ENCODE data around the gene PODXL2.
"Not testable (repeated sequence)": the region's sequence is repeated elsewhere in the genome, so short reads cannot be mapped to it uniquely, and the experiment has no call there.

The PODXL2 gene

GRCh38 chr3:127604035-127604434 lies 24.9 kb upstream of the PODXL2 start:
- H3K4me3 ChIP-seq (ENCODE audit: low read depth, low read length) = no peak overlapping the region
- no peaks in the 10 kb centered on the region for H3K9me3 ChIP-seq (ENCODE audit: severe bottlenecking)
- peaks cover 97% of the 10 kb centered on the region for H3K36me3 ChIP-seq
- TF ChIP-seq, protein P1, sequence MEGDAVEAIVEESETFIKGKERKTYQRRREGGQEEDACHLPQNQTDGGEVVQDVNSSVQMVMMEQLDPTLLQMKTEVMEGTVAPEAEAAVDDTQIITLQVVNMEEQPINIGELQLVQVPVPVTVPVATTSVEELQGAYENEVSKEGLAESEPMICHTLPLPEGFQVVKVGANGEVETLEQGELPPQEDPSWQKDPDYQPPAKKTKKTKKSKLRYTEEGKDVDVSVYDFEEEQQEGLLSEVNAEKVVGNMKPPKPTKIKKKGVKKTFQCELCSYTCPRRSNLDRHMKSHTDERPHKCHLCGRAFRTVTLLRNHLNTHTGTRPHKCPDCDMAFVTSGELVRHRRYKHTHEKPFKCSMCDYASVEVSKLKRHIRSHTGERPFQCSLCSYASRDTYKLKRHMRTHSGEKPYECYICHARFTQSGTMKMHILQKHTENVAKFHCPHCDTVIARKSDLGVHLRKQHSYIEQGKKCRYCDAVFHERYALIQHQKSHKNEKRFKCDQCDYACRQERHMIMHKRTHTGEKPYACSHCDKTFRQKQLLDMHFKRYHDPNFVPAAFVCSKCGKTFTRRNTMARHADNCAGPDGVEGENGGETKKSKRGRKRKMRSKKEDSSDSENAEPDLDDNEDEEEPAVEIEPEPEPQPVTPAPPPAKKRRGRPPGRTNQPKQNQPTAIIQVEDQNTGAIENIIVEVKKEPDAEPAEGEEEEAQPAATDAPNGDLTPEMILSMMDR (IDR thresholded peaks at IDR 0.05; ENCODE audit: low read depth, low read length) = no peak
- no peak for DNase-seq
- no peaks in the 10 kb centered on the region for H3K27me3 ChIP-seq (ENCODE audit: insufficient read depth, low read depth, severe bottlenecking)
- no peak overlapping the region for H3K27ac ChIP-seq

- Histone ChIP-seq H3K27ac (no peak overlapping the region), H3K4me3 (ENCODE audit: low read depth, low read length) (no peak overlapping the region), H3K27me3 (ENCODE audit: insufficient read depth, low read depth, severe bottlenecking) (no peaks in the 10 kb centered on the region), H3K9me3 (ENCODE audit: severe bottlenecking) (no peaks in the 10 kb centered on the region), H3K36me3 (peaks cover 96% of the 10 kb centered on the region)
- no peak for DNase-seq
- TF ChIP-seq, protein P1 (IDR thresholded peaks at IDR 0.05; ENCODE audit: low read depth, low read length) = no peak
Measured at GRCh38 chr3:127604546-127605165, 24.3 kb upstream of the PODXL2 start.

- DNase-seq = not testable (repeated sequence)
- H3K36me3 ChIP-seq = peaks cover 96% of the 10 kb centered on the region
Measured at GRCh38 chr3:127605547-127605946, 23.4 kb upstream of the PODXL2 start.

DNA sequence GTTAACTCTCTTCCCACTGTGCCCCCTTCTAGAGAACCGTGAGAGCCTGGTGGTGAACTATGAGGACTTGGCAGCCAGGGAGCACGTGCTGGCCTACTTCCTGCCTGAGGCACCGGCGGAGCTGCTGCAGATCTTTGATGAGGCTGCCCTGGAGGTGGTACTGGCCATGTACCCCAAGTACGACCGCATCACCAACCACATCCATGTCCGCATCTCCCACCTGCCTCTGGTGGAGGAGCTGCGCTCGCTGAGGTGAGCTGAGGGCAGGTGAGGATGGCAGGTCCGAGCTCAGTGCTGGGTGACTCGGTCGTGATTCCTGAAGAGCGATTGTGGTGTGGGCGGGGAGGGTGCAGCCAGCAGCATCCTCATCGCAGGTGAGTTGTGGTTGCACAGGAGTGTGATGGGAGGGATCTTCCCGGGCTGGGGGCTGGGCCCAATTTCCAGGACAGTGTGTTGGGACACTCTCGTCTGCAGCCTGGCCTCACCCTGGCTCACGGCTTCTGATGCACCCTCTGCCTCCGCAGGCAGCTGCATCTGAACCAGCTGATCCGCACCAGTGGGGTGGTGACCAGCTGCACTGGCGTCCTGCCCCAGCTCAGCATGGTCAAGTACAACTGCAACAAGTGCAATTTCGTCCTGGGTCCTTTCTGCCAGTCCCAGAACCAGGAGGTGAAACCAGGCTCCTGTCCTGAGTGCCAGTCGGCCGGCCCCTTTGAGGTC lies 22.7 kb upstream of the PODXL2 start:
- DNase-seq = no peak
- H3K27me3 ChIP-seq (ENCODE audit: insufficient read depth, low read depth, severe bottlenecking) = no peaks in the 10 kb centered on the region
- H3K9me3 ChIP-seq (ENCODE audit: severe bottlenecking) = no peaks in the 10 kb centered on the region
- no peak overlapping the region for H3K27ac ChIP-seq
- no peak overlapping the region for H3K4me3 ChIP-seq (ENCODE audit: low read depth, low read length)
- peaks cover 96% of the 10 kb centered on the region for H3K36me3 ChIP-seq
- TF ChIP-seq, protein P1 (IDR thresholded peaks at IDR 0.05; ENCODE audit: low read depth, low read length) = no peak

More at GRCh38 chr3:127605547-127605946, 23.4 kb upstream of the PODXL2 start:
- not testable (repeated sequence) for H3K27me3 ChIP-seq (ENCODE audit: insufficient read depth, low read depth, severe bottlenecking); H3K9me3 ChIP-seq (ENCODE audit: severe bottlenecking); H3K4me3 ChIP-seq (ENCODE audit: low read depth, low read length); H3K27ac ChIP-seq

DNA sequence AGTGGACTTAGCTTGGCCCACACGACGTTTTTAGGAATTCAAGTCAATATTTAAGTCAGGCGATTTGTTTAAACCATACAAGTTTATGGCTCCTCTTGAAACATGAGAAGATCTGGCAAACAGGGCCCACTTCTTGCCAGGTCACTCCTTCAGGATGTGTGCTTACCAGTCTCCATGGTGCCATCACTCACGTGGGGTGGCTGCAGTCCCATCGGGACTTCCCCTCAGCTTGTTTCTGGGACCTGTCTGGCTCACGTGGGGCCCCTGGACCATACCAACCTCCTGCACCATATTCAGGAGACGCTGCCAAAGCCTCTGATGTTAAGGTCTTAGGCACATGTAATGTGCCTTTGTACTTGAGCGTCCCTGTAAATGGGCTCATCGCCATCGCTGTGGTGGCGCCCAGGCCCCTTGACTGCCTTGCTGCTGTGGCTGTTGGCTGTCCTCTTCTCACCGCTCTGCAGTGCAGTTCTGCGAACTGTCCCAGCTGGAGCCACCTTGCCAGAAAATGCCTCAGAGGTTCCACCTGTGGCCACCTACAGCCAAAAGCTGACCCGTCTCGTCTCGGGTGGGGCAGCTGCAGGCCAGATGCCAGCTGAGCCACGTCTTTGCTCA lies 21.9 kb upstream of the PODXL2 start:
- TF ChIP-seq, protein P1 (IDR thresholded peaks at IDR 0.05; ENCODE audit: low read depth, low read length) = no peak
- Histone ChIP-seq H3K4me3 (ENCODE audit: low read depth, low read length) (no peak overlapping the region), H3K27me3 (ENCODE audit: insufficient read depth, low read depth, severe bottlenecking) (no peaks in the 10 kb centered on the region), H3K27ac (no peak overlapping the region), H3K36me3 (peaks cover 92% of the 10 kb centered on the region), H3K9me3 (ENCODE audit: severe bottlenecking) (no peaks in the 10 kb centered on the region)
- no peak for DNase-seq

- Histone ChIP-seq H3K36me3 (peaks cover 92% of the 10 kb centered on the region), H3K27me3 (ENCODE audit: insufficient read depth, low read depth, severe bottlenecking) (no peaks in the 10 kb centered on the region), H3K4me3 (ENCODE audit: low read depth, low read length) (no peak overlapping the region), H3K9me3 (ENCODE audit: severe bottlenecking) (no peaks in the 10 kb centered on the region), H3K27ac (no peak overlapping the region)
- DNase-seq = no peak
- TF ChIP-seq, protein P1 (IDR thresholded peaks at IDR 0.05; ENCODE audit: low read depth, low read length) = no peak
Measured at GRCh38 chr3:127607675-127608361, 21.2 kb upstream of the PODXL2 start.

All from WERI-Rb-1 (cell line).